Activated CD8-positive, alpha-beta memory T cell treated with anti-CD3 and anti-CD28 coated beads for 4 hours (primary cell): ENCODE results near the gene ARHGAP15.

Experiments
- DNase-seq, 2 donors: peaks; one replicate each; pipeline ENCODE4 v3.0.0-alpha.2; 2020; ENCODE audit warnings: low read depth in 2 of 2

The ARHGAP15 gene

DNA sequence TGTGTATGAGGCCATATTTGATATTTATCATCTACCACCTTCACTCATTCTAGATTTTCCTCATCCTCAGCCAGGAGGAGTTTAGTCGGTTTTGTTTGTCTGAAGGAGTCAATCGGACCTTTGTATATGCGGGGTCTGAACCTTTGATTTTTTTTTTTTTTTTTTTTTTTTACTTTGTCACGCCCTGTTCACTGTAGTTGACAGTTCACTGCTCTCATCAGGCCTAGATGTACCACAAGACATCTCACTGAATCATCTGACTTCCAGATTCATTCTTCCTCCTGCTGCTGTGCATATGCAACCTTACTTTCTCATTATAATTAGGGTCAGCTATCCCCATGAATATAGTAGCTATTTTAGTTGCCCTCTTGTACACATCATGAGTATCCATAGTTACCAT, 133.2 kb downstream of the ARHGAP15 start:
- DNase-seq, result no peak

GRCh38 chr2:143263066-143263625, 133.9 kb downstream of the ARHGAP15 start:
- DNase-seq, result no peak

DNA sequence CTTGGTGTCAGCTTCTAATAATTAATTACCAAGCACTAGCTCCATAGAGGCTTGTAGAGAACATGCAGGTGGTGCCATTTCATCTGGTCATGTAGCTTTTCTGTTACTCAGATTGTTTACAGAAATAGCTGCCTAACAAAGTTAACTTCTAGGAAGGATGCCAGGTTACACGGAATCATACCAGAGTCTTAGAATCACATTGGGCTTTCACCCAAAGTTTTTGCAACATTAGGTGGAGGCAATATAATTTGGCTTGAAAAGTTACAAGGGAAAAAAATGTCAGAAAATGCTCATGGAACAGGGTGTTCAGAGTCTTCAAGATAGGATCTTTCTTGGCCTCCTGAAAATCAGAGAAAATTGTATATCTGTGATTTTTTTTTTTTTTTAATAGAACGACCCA, 135.6 kb downstream of the ARHGAP15 start:
- DNase-seq, result no peak

- DNase-seq, result no peak
Observed at GRCh38 chr2:143279672-143280071, 150.5 kb downstream of the ARHGAP15 start.

- DNase-seq, result no peak
Observed at GRCh38 chr2:143280097-143280757, 151.0 kb downstream of the ARHGAP15 start.

DNA sequence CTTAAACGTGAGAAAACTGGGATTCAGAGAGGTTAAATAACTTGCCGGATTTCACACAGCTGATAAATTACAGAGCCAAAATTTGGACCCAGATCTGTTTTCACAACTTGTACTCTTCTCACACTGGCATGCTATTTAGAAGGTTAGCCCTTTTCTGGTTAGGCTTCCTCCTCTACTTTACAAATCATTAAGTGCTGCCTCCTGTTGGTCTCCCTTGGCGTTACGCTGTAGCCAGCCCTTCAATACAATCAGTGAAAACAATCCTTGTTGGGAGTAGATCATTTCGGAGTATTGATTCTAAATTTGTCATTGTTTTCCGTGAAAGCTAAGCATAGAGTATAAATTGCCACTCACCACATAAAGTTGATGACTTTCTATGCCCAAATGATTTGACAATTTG, 153.5 kb downstream of the ARHGAP15 start:
- no peak for DNase-seq

DNA sequence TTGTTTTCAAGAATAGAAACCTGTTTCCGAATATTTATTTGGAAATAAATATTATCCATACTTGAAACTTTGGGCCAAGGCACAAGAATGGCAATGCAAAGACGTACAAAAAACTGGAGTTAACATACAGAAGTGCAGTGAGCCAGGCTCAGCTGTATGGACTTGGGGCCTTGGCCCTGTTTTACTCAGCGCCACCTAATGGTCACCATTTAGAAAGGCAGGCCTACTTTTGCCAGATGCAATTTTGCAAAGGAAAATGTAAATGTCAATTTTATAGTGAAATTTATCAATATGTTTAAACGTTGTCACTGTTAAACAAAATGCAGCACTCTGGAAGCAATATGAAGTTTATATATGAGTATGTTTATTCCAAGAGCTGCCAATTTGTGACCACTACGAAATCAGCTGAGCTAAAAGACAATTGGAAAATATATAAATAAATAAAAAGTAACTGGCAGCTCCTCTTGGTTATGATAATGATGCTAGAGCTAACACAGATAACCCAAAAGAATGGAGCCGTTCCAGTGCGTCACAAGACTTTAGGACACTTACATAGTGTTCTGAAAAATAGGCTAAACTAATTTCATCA, 155.0 kb downstream of the ARHGAP15 start:
- no peak for DNase-seq

DNA sequence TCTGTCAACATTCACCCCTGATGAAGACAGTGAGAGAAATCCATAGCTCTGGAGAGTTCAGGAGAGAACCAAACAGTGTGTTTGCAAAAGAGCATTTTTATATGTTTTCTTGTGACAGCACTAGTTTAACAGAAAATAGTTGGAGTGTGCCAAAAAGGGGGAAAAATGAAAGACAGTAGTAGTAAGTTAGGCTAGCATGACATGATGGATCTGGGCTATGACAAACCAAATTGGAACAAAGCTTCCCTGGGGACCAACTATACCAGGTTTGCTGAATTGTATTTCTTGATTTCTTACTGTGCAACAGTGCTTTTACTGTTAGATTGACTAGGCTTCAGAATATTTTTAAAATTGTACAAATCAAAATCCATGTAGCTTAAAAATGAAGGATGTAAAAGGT, 159.8 kb downstream of the ARHGAP15 start:
- DNase-seq, result no peak

DNA sequence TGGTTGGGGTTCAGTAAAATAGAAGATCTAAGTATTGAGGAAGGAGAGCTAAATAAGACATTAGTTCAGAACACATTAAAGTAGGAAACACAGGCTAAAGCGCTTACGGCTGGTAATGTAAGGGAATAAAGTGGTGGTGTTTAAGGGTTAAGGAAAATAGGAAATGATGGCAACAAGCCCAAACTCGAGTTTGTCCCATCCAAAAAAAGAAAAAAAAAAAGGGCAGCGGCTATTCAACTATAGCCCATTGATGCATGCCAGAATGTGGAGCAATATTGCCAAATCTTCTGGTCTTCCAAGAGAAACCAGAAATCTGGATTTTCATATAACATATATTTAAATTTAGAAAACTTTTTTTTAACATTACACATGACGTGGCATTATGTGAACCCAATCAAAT, 161.0 kb downstream of the ARHGAP15 start:
- DNase-seq, result no peak

GRCh38 chr2:143294068-143294467, 164.8 kb downstream of the ARHGAP15 start:
- no peak for DNase-seq

DNA sequence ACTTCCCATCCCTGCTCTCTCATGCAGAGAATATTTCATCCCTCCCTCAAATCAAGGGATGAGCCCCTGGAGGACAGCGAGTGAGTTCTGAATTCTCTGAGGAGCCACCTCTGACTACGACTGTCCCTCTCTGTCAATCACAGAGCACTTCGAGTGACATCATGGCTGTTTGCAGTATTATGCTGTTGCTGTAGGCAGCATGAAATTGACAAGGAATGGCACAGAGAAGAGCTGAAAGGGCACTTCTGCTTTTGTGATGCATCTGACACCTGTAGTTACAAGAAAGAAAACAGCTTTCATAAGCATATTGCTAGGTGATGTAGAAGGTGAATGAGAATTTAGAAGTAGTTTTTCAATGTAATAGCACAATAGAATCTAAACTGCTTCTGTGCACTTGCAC, 166.9 kb downstream of the ARHGAP15 start:
- no peak for DNase-seq

DNA sequence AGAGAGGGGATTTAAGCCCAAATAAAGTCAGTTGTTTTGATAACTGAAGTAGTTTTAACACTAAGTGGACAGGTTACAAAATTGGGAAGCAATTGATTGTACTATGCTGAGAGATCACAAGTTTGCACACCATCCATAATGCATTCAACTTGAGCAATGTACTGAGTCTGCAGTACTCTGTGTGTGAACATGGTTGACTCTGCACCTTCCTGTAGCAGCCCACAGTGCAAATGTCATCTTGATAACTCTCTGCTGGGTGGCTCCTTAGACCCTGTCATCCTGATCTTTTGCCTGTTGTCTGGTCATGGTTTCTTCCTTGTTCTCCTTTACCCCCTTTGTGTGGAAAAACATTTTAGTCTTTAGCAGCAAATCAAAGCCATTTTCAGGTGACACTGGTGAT, 168.0 kb downstream of the ARHGAP15 start:
- DNase-seq, result no peak

GRCh38 chr2:143300536-143300935, 171.3 kb downstream of the ARHGAP15 start:
- DNase-seq, result no peak

GRCh38 chr2:143311426-143311825, 182.2 kb downstream of the ARHGAP15 start:
- no peak for DNase-seq

DNA sequence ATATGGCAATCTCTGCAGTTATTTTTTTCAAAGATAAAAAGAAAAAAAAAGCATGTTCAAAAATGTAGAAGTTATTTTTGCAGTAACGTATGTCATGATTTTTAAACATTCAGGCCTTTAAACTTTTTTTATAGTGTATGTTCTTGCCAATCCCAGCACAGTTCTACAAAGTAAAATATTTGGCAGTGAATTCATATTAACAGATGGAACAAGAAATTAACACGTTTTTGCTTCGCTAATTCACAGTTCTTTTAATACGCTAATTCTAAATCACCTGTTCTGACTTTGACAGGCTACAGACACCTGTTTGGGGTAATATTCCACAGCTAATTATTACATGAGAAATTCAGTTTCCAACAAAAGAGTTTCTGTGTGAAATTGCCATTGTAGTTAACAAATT, 183.2 kb downstream of the ARHGAP15 start:
- DNase-seq, result no peak

DNA sequence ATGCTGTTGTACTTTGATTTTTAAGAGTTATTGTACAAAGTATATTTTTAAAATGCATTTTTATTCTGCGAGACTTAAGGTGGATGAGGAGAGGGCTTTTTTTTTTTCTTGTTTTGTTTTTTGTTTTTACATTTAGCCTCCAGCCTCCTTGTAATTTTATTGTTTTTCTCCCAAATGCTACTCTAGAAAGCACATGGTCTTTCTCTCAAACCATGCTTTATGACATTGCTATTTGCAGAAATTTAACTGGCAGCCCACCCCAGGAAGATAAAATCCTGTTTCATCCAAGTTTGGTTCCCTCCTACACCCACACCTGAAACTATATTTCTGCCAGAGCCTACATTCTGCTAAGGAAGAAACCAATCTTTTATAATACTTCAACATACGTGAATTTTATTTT, 184.6 kb downstream of the ARHGAP15 start:
- no peak for DNase-seq

DNA sequence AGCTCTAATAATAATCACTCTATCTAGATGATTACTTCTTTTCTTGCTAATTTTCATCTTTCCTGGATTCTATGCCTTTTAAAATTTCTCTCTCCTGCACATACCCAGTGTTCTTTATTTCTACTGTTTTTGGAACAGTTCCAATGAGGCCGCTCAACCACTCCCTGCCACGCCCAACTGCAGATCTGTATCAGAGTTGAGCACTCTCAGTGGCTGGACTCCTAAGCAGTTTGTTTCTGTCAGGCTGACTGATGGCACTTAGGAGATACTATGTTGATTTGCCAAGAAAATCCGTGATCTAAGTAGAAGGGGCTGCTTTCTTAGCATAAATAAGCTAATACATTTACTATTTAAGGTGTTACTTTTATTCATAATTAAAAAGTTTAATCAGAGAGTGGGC, 192.8 kb downstream of the ARHGAP15 start:
- no peak for DNase-seq

- no peak for DNase-seq
Observed at GRCh38 chr2:143329288-143329687, 200.1 kb downstream of the ARHGAP15 start.

DNA sequence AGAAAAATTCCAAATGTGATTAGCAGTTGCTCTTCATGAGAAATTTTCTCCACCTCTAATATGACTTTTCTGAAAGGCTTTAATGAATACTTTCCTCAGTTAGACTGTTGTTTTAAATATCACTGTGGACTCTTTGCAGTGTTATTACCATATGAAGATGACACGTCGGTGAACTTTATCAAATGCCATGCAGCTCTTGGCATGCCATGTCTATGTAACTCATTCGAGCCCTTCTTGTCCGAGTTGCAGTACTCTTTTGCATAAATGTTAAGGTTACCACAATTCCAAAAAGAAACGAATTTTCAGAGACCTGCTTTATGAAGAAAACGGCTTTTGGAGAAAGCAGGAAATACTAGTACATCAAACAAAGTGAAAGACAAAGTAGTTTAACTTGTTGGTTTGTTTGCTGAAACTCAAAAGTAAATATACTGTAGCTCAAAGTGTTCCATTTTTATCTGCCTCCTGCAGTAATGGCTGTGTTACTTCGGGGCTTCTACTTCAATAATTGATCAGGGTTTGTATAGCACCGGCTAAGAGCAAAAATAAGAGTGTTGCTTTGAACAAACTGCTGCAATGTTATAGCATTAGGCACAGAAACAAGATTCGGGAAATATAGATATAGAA, 204.1 kb downstream of the ARHGAP15 start:
- DNase-seq, result no peak

GRCh38 chr2:143333847-143334246, 204.6 kb downstream of the ARHGAP15 start:
- no peak for DNase-seq

GRCh38 chr2:143334837-143335236, 205.6 kb downstream of the ARHGAP15 start:
- no peak for DNase-seq

DNA sequence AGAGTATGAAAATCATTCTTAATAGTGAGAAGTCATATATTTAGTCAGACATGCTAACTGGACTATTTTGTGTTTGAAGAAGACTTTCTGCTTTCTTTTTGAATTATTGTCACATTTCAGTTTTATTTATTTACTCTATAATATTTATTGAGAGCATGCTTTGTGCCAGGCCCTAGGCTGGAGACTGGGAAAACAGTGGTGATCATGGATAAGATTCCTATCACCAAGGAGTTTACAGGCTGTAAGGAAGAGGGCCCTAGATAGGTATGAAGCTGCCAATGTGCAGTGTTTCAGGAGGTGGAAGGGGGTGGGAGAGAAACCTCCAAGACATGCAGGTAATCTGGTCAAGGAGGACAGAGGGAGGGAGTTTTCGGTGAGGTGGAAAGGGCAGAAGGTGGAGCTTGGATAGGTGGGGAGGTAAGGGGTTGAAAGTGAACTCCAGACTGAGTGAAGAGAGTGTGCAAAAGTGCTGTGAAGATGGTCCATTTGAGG, 207.5 kb downstream of the ARHGAP15 start:
- no peak for DNase-seq

- DNase-seq, result no peak
Observed at GRCh38 chr2:143341478-143341877, 212.3 kb downstream of the ARHGAP15 start.
